ENCODE measurements around the gene SPIRE2. TPM values are rescaled to one million over a fixed set of nuclear protein-coding genes. Genes with fewer than 3 reads are reported as not detected.

Gene SPIRE2
- total and polyA plus RNA-seq, 11 donors: 0.31 to 2.3 (median 1.3) TPM

GRCh38 chr16:89855301-89855945, 27.1 kb downstream of the SPIRE2 start:
- DNase-seq (peak in 1 of 5 donors; percentile 53), ATAC-seq (peak in 1 of 4 donors; percentile 11)
- intact Hi-C loops (cut with DNase I): loop anchor here in 1 of 10 donors (10.0 kb wide), 1 partner anchor 101 kb away; no protein-coding TSS in a partner anchor
- H3K9me3 ChIP-seq: no peaks in the 10 kb centered on the region
- no peaks in the 10 kb centered on the region for H3K27me3 ChIP-seq
- H3K27ac ChIP-seq: no peak overlapping the region
- H3K4me3 ChIP-seq: no peak overlapping the region
- no peak for TF ChIP-seq CTCF (IDR thresholded peaks at IDR 0.05)
- H3K36me3 ChIP-seq: no peaks in the 10 kb centered on the region
- H3K4me1 ChIP-seq: no peaks in the 10 kb centered on the region
- 84 to 90% (median 88%) methylated on average over 9 to 26 of the region's 26 CpGs for WGBS, 4 donors

DNA sequence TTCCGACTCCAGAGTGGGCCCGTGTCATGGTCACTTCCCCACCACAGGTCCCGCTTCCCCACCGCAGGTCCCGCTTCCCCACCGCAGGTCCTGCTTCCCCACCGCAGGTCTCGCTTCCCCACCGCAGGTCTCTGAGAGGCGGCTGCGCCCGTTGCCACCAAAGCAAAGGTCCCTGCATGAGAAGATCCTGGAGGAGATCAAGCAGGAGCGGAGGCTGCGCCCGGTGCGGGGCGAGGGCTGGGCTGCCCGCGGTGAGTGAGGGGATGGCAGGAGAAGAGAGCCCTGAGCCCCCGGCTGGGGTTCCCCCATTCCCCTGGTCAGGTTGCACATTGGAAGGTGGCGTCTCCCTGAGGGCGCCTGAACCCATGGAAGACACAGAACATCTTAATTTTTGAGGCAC, 27.7 kb downstream of the SPIRE2 start:
- TF ChIP-seq CTCF (IDR thresholded peaks at IDR 0.05) (no peak), POLR2A (IDR thresholded peaks at IDR 0.05) (no peak)
- intact Hi-C loops (cut with DNase I): loop anchor here in 1 of 10 donors (10.0 kb wide), 1 partner anchor 101 kb away; no protein-coding TSS in a partner anchor
- Histone ChIP-seq H3K27ac (no peak overlapping the region), H3K9me3 (no peaks in the 10 kb centered on the region), H3K36me3 (no peaks in the 10 kb centered on the region), H3K27me3 (no peaks in the 10 kb centered on the region), H3K4me1 (peaks cover 0 to 3% (median 0%) of the 10 kb centered on the region in 12 donors), H3K4me3 (no peak overlapping the region)
- no peak for DNase-seq
- WGBS, 4 donors: 90 to 95% (median 92%) methylated on average over 16 to 22 of the region's 22 CpGs
- ATAC-seq: no peak

- intact Hi-C loops (cut with DNase I): loop anchor here in 1 of 10 donors (10.0 kb wide), 1 partner anchor 104 kb away; no protein-coding TSS in a partner anchor
- H3K4me1 ChIP-seq: peaks cover 0 to 22% (median 11%) of the 10 kb centered on the region in 12 donors
- no peak overlapping the region for H3K27ac ChIP-seq
- H3K36me3 ChIP-seq: no peaks in the 10 kb centered on the region
- H3K27me3 ChIP-seq: no peaks in the 10 kb centered on the region
- H3K4me3 ChIP-seq: no peak overlapping the region
- WGBS, 4 donors: 86 to 95% (median 94%) methylated on average over 15 to 25 of the region's 25 CpGs
- no peak for ATAC-seq
- no peak for TF ChIP-seq CTCF (IDR thresholded peaks at IDR 0.05)
- TF ChIP-seq POLR2A (IDR thresholded peaks at IDR 0.05): no peak
- DNase-seq: peak in 1 of 5 donors; percentile 57
- H3K9me3 ChIP-seq: no peaks in the 10 kb centered on the region
Observed at GRCh38 chr16:89858973-89859614, 30.8 kb downstream of the SPIRE2 start.

DNA sequence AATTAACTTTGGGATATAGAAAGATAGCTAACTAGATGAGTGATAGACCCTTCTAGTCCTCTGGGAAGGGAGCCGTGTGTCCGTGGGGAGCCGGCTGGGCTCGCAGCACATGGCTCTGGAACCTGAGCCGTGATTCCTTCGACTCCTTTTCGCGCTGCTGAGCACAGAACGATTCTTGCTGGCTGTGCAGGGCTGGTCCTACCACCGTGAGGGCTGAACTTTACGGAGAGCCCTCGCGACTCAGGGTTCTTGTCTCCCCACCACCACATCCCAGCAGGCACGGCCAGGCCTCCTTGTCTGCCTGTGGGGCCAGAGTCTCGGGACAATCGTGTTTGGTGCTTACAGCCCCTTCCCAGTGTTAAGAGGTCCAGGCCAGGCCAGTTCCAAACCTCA, 31.3 kb downstream of the SPIRE2 start:
- no peak overlapping the region for H3K4me3 ChIP-seq
- no peaks in the 10 kb centered on the region for H3K9me3 ChIP-seq
- TF ChIP-seq CTCF (IDR thresholded peaks at IDR 0.05) (no peak), POLR2A (IDR thresholded peaks at IDR 0.05) (no peak)
- DNase-seq (peak in 1 of 5 donors; percentile 48), ATAC-seq (no peak)
- 87 to 89% (median 88%) methylated on average over 16 of the region's 16 CpGs for WGBS, 4 donors
- H3K27ac ChIP-seq: no peak overlapping the region
- peaks cover 0 to 27% (median 14%) of the 10 kb centered on the region in 12 donors for H3K4me1 ChIP-seq
- H3K27me3 ChIP-seq: no peaks in the 10 kb centered on the region
- no peaks in the 10 kb centered on the region for H3K36me3 ChIP-seq
- intact Hi-C loops (cut with DNase I): loop anchor here in 9 of 10 donors (1.0 to 10.0 kb wide), 13 partner anchors 42 to 159 kb away; partner anchors contain the start of genes SPATA2L (in 4 of the 9) and FANCA (in 1 of the 9)
